Colonic mucosa (tissue), 4 donors: Measurements from ENCODE around the gene SREBF1. TPM values are rescaled to one million over a fixed set of nuclear protein-coding genes. Genes with fewer than 3 reads are reported as not detected.

Source experiments
- DNase-seq: peaks from one replicate; pipeline ENCODE4 v3.0.0-alpha.2; 2020
- H3K27ac ChIP-seq: fragments of 200-600 bp; one replicate; pipeline ENCODE4 v1.8.0; 2021
- H3K27me3 ChIP-seq: fragments of 200-600 bp; one replicate; pipeline ENCODE4 v1.8.0; 2021
- H3K36me3 ChIP-seq: fragments of 200-600 bp; one replicate; pipeline ENCODE4 v1.8.0; 2021
- H3K4me1 ChIP-seq: fragments of 200-600 bp; one replicate; pipeline ENCODE4 v1.8.0; 2021; ENCODE audit warnings: mild to moderate bottlenecking
- H3K4me3 ChIP-seq: fragments of 200-600 bp; one replicate; pipeline ENCODE4 v1.8.0; 2021
- H3K9ac ChIP-seq, 2 donors: one replicate each; pipeline ENCODE4 v1.7.0; 2013; ENCODE audit warnings: control low read depth in 2 of 2, low read depth in 2 of 2, low read length in 2 of 2
- H3K9me3 ChIP-seq: fragments of 200-600 bp; one replicate; pipeline ENCODE4 v1.8.0; 2021
- CTCF ChIP-seq: fragments of 200-600 bp; IDR thresholded peaks from one replicate; pipeline ENCODE4 v1.8.0; 2022; ENCODE audit warnings: antibody characterized with exemption, mild to moderate bottlenecking
- intact Hi-C: fragments of 100-400 bp; cut with DNase I; formaldehyde crosslinking; loops from one replicate; pipeline ENCODE4 v1.14.1; 2022
- total RNA-seq, 2 donors: library from RNA; stranded (reverse); fragmentation: NEBNext Ultra II Directional in 1 of 2; extraction: Animal tissue kit (Norgen Biotek cat#: 25700) in 1 of 2; gene quantifications; one replicate each; pipeline ENCODE4 v1.2.1, GENCODE V29; 2021
- donor health status: healthy.
- donor health status: DM: no; HTN: no; CAD: no.
- donor health status: DM: no; HTN: no; CAD: no.

The SREBF1 gene
- total RNA-seq, 2 donors from 2014 or later = 170 to 174 TPM

- H3K27ac ChIP-seq = no peak overlapping the region
- no peak overlapping the region for H3K9ac ChIP-seq
- H3K36me3 ChIP-seq = no peaks in the 10 kb centered on the region
- H3K9me3 ChIP-seq = no peaks in the 10 kb centered on the region
- no peaks in the 10 kb centered on the region for H3K27me3 ChIP-seq
- no peak overlapping the region for H3K4me3 ChIP-seq
- intact Hi-C loops = no loop called here
- no peaks in the 10 kb centered on the region for H3K4me1 ChIP-seq
- no peak for DNase-seq
- TF ChIP-seq CTCF = no peak
Observed at GRCh38 chr17:17856386-17856785, 19.6 kb upstream of the SREBF1 start.

GRCh38 chr17:17855976-17856375 is 19.2 kb upstream of the SREBF1 start:
- no peak overlapping the region for H3K9ac ChIP-seq
- H3K4me3 ChIP-seq = no peak overlapping the region
- no peaks in the 10 kb centered on the region for H3K9me3 ChIP-seq
- TF ChIP-seq CTCF = no peak
- H3K4me1 ChIP-seq = no peaks in the 10 kb centered on the region
- H3K27me3 ChIP-seq = no peaks in the 10 kb centered on the region
- no peaks in the 10 kb centered on the region for H3K36me3 ChIP-seq
- no peak overlapping the region for H3K27ac ChIP-seq
- intact Hi-C loops = no loop called here
- DNase-seq = no peak

- Histone ChIP-seq H3K27ac (no peak overlapping the region), H3K9ac (no peak overlapping the region), H3K27me3 (no peaks in the 10 kb centered on the region), H3K36me3 (no peaks in the 10 kb centered on the region), H3K4me3 (no peak overlapping the region), H3K9me3 (no peaks in the 10 kb centered on the region), H3K4me1 (peaks cover 7% of the 10 kb centered on the region)
- intact Hi-C loops = no loop called here
- no peak for DNase-seq
- no peak for TF ChIP-seq CTCF
Observed at GRCh38 chr17:17853811-17854447, 17.1 kb upstream of the SREBF1 start.

GRCh38 chr17:17852930-17853329 is 16.1 kb upstream of the SREBF1 start:
- H3K9me3 ChIP-seq = no peaks in the 10 kb centered on the region
- no peaks in the 10 kb centered on the region for H3K27me3 ChIP-seq
- no peaks in the 10 kb centered on the region for H3K36me3 ChIP-seq
- no peak for DNase-seq
- H3K4me1 ChIP-seq = peaks cover 7% of the 10 kb centered on the region
- intact Hi-C loops = no loop called here
- no peak overlapping the region for H3K27ac ChIP-seq
- H3K4me3 ChIP-seq = no peak overlapping the region
- no peak overlapping the region for H3K9ac ChIP-seq
- no peak for TF ChIP-seq CTCF

- no peak for DNase-seq
- Histone ChIP-seq H3K9me3 (no peaks in the 10 kb centered on the region), H3K27me3 (no peaks in the 10 kb centered on the region), H3K4me1 (peaks cover 7% of the 10 kb centered on the region), H3K27ac (no peak overlapping the region), H3K36me3 (no peaks in the 10 kb centered on the region), H3K9ac (peak overlapping the region in 1 of 2 donors; percentile 12), H3K4me3 (no peak overlapping the region)
- intact Hi-C loops = no loop called here
- TF ChIP-seq CTCF = no peak
Observed at GRCh38 chr17:17851103-17852002, 14.6 kb upstream of the SREBF1 start.
